Dermis lymphatic vessel endothelial cell (primary cell): ENCODE results near the gene TMEM116. TPM values are rescaled to one million over a fixed set of nuclear protein-coding genes. Genes with fewer than 3 reads are reported as not detected.

Experiments
- total RNA-seq: library from RNA; depleted of rRNA; stranded (reverse); fragments of >200 nt; gene quantifications from 2 replicates; pipeline ENCODE4 v1.2.1, GENCODE V29; 2014

The TMEM116 gene
- 3.5 and 3.8 TPM in 2 replicates for total RNA-seq

GRCh38 chr12:112012775-112013600 is at the start of gene TMEM116, which contains the start of gene ERP29:
TSS of gene TMEM116 (minus strand) at chr12:112013165. CDS start at chr12:112005270, 7,895 bp downstream.
TSS of gene ERP29 (plus strand) at chr12:112013426. CDS start at chr12:112013466, 40 bp downstream.

Other genes starting within 250 kb of the TMEM116 start
- gene ALDH2, start 246.2 kb downstream of the TMEM116 start, total RNA-seq, result 136 and 170 TPM in 2 replicates
- 18.0 and 19.6 TPM in 2 replicates for gene MAPKAPK5, start 170.9 kb downstream of the TMEM116 start, total RNA-seq
- gene ERP29, start 261 bp upstream of the TMEM116 start, total RNA-seq, result 95.9 and 100 TPM in 2 replicates
- 11.2 and 19.3 TPM in 2 replicates for gene NAA25, start 95.6 kb upstream of the TMEM116 start, total RNA-seq
- gene TRAFD1, start 112.4 kb upstream of the TMEM116 start, total RNA-seq, result 30.6 and 34.3 TPM in 2 replicates